ENCODE data around the gene FGGY.

FGGY gene

GRCh38 chr1:59315529-59316463 lies 18.9 kb downstream of the FGGY start:
- no peak for DNase-seq (ENCODE audit: low spot score)

- DNase-seq (ENCODE audit: low spot score): no peak
Measured at GRCh38 chr1:59316497-59317128, 19.7 kb downstream of the FGGY start.

DNA sequence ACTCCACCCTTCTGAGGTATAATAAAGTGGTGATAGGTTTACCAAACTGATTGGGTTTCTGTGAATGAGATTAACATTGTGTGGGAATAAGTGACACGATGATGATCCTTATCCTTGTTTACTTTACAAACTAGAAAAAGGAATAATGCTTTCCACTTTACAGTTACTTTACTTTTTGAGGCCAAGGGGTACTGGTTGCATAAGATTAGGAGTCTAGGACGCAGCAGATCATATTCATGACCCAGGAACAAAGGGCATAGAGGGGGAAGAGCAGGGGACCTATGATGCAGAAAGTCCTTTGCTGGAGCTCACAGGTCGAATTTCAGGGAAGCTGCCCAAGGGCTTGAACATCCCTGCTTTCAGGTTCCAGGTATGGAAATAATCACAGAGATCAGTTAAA lies 20.4 kb downstream of the FGGY start:
- DNase-seq (ENCODE audit: low spot score): no peak

DNA sequence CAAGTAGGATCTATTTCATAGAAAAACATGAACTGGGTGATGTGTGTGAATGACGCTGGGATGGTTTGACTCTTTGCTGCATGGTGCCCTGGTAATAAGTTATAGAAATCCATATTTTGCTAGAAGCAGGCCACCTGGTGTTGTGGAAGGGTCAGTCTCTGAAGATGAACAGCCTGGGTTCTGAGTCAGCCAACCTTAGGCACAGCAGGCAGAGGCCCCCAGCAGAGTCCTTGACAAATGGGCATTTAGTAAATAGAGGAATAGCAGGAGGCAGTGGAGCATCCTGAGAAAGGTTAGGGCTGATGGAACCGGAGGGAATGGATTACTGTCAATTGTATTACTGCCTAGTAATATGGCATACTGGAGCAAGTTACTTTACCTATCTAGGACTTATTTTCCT lies 20.9 kb downstream of the FGGY start:
- no peak for DNase-seq (ENCODE audit: low spot score)

DNA sequence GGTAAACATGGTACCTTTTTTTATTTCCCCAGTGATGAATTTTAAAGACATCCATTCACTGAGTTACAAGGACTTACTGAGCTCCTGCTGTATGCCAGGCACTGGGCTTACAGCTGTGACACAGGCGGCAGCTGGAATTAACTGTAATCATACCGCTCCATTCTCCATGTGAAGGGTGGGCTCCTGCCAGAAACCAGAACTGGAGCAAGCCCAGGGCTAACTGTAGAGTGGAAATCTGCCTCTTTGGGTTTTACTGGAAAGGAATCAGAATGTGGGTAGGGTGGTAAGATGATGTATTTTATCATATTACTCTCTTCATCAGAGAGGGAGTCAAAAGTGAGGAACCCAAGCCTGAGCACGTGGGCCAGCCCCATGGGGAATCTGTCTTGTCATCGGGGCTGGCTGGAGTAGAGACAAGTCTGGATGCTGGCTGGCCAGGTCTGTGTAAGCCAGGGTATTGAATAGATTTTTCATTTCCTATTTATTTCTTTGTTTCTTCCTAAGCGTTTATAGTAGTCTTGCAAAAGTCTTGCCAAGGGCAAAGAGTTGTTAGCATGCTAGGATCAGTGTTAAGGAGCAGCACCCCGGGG lies 21.5 kb downstream of the FGGY start:
- DNase-seq (ENCODE audit: low spot score): no peak

DNA sequence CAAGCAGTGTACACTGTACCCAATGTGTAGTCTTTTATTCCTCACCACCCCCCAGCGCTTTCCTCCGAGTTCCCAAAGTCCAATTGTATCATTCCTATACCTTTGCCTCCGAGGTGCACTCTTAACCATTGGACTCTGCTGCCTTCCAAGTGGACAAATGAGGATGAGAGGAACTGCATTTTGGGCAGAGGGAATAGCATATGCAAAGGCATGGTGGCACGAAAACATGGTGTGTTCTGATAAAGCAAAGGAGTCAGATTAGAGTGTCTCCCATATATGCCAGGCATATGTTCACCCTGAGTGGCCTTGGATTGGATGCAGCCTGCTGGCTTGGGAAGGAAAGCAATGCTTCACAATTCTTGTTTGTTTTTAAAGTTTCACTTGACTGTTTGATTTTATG lies 25.5 kb downstream of the FGGY start:
- DNase-seq (ENCODE audit: low spot score): no peak

GRCh38 chr1:59322814-59323213 lies 25.9 kb downstream of the FGGY start:
- no peak for DNase-seq (ENCODE audit: low spot score)

DNA sequence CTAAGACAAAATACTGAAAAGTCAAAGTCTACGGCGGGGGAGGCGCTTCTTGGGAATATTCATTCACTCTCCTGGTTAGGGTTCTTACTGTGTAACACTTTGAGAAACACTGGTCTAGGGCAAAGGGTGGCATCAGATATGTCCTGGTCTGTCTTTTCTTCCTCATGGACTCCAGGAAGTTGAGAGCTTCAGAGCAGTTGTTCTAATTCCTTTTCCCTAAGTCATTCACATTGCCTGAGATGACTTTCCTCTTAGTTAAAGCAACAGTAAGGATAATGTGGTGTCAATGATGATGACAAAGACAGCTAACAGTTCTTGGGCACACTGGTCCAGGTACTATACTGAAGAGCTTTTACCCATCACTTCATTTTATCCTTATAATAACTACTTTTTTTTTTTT lies 27.0 kb downstream of the FGGY start:
- DNase-seq (ENCODE audit: low spot score): no peak

- no peak for DNase-seq (ENCODE audit: low spot score)
Measured at GRCh38 chr1:59328353-59328752, 31.5 kb downstream of the FGGY start.

DNA sequence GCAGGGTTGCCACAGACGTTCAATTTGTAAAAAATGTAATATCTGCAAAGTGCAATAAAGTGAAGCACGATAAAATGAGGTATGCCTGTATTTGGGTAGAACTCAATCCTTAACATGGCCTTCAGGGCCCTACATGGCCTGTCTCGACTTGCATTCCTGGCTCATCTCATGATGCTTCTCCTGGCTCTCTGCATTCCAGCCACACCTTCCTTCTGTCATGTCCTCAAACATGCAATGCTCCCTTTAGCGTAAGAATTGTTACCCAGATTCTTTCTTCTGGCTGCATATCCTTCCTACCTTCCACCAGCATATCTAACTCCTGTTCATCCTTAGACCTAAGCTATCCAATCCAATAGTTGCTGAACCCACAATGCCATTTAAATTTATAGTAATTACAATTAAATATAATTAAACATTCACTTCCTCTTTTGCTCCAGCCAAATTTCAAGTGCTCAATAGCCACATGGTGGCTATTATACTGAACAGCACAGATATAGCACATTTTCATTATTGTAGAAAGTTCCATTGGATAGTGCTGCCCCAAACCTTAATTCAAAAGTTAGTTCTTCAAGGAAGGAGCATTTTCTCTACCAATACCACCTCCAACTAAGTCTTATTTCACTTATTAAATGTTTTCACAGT lies 32.6 kb downstream of the FGGY start:
- no peak for DNase-seq (ENCODE audit: low spot score)

DNA sequence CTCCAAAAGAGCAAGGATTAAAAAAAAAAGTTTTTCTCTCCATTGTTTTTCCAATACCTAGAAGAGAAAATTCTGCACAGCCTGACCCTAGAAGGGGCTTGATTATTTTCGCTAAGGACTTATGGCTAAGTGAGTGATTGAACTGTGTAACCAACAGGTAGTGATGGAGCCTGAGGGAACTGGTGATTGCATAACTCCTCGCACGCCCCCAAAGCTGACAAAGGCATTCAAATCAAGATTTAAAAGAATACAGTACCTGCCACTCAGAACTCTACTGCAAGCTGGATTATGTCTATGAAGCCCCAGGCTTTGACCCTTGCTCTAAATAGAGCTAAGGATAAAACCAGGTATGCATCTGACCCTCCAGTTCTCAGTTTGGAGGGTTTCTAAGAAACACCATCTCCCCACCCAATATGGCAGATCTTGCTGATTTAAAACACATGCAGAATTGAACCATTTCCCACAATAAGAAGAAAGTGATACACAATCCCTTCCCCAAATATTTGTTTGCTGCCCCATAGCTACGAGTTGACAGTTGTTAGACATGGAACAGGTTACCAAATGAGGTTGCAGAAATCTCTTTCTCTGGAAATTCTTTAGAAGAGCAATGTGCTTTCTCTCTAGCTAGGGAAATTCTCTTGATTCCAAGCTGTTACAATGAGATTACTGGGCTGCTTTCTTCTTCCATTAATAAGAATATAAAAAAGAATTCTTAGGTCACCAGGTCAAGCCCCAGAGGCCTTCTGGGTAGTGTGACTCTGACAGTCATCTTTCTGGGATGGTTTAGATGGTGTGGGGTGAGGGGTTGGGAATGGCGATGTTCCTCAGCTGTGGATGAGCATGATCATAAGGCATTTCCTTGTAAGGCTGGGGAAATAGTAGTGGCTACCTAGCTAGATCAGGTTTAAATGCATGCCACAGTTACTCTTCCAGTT lies 35.1 kb downstream of the FGGY start:
- DNase-seq (ENCODE audit: low spot score): no peak

DNA sequence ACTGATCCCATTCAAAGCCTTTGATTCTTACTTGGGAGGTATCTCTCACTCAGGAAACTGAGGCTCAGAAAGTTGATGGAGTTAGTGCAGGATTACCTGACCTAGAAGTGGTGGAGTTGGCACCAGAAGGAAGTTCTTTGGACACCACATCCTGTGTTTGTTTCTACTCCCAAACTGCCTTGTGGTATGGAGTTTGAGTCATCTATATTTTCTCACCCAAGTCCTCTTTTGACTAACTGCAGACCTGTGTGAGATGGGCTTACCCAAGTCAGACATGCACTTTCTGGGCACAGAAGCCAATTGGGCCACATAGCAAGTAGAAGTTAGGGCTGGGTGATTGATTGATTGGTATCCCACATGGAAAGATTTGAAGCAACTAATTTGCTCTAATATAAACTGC lies 36.1 kb downstream of the FGGY start:
- no peak for DNase-seq (ENCODE audit: low spot score)

GRCh38 chr1:59333626-59334277 lies 36.9 kb downstream of the FGGY start:
- DNase-seq (ENCODE audit: low spot score): no peak

DNA sequence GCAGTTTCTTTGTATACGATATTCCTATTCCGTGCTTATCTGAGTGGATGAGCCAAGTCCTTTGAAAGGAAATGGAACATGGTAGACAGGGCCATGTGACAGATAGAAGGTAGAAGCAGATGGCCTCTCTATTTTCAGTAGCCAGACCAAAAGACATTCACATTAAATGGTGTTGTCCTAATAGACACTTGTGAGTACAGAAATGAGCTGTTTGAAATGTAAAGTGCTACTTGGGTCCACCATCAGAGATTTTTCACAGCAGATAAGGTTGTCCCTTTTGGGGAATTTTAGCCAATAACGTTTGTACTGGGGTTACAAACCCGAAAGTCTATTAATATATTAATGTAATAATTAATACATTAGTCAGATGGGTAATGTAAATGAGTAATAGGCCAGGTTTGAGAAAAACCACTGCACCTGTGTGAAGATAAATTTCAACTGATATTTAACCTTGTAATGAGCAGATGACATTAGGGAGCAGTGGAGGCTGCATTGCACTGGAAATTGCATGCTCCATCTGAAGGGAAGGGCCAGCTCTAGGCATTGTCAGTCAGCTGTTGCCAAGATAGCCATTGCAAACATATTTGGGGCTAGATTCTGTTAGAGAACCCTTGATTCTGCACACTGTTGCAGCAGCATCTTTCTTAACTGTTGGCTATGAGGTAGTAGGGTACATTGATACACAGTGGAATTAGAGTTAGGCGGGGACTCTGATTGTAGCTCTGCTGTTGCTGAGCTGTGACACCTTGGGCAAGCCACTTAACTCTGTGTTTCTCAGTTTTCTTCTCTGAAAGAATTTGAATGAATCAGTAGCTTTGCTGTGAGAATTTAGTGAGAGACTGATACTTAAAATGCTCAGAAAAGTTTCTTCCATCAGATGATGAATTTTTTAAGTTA lies 43.8 kb downstream of the FGGY start:
- no peak for DNase-seq (ENCODE audit: low spot score)

DNA sequence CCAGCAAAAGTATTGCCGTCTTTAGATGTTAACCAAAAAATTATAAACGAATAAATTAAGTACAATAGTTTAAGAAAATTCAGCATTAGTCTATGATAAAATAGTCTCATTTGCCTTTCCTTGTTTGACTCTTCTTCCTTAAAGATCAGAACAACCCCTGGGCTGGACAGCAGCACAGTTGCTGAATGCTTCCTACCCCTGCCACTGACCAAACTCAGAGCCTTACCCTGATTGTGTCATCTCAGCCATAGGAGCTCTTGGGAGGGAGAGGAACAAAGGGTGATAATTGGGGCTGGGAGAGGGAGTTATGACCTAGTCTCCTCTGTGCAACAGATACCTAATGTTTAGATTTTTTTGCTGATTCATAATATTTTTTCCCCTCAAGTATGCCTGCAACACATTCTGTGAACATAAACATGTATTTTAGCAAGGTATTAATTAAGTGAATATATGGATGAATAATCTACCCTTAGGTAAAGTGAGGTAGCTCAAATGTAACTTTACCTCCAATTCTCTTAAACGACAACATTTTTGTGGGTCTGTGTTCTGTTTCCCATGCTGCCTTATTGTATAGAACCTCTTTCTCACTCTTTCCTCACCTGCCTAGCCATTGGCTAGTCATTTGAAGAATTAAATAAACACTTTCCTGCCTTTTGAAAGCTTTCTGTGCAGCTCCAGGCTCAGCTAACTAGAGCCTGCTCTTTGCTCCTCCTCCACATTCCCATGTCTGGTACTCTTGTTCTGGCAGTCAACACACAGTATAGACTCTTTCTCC lies 46.1 kb downstream of the FGGY start:
- no peak for DNase-seq (ENCODE audit: low spot score)

GRCh38 chr1:59343576-59343840 lies 46.6 kb downstream of the FGGY start:
- DNase-seq (ENCODE audit: low spot score): no peak

DNA sequence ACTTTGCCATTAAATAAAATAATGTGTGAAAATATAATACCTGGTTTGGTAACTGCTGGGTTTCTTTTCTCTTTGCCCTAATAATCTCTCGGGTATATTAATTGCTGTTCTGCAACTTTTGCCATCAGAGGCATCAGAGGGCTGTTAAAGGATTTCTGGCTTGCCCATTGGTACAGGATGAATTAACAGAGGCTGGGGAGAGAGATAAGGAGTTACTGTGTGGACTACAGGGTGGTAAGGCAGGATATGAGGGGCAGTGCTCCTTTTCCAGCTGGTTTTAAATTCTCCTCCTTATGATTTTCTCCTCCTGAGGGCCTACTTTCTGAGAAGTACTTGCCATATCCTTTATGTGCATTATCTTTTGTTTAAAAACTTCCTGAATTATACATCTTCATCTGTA lies 48.3 kb downstream of the FGGY start:
- DNase-seq (ENCODE audit: low spot score): no peak

DNA sequence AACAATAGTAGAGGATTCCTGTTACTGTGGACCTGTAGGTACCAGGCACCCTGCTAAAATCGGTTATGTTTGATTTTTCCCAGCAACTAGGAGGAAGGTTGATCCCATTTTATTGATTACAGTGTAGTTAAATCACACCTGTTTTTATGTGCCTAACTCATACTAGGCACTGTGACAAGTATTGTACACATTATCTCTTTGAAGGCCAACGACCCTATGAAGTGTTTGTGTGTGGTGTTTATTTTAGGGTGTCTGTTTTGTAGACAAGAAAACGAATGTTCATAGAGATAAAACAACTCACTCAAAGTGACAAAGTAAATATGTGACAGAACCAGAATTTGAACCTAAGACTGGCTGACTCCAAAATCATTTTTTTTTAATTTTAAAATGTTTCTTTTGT lies 49.5 kb downstream of the FGGY start:
- no peak for DNase-seq (ENCODE audit: low spot score)

DNA sequence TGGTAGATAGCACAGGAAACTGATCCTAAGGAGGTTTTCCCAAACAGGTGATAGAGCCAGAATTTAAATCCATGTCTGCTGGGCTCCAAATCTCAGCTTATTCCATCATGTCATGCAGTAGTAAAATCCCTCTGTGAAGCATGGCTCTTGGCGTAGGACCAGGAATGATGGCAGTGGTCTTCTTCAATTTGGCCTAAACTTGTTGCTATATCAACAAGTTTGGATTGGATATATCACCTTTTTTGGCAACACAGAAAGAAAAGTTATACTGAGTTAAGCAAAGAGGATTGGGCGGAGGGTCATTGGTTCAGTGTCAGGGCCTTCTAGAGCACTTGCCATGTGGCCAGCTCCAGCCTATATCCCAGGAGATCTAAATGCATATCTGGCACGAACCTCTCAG lies 52.2 kb downstream of the FGGY start:
- DNase-seq (ENCODE audit: low spot score): no peak

GRCh38 chr1:59350521-59350920 lies 53.6 kb downstream of the FGGY start:
- DNase-seq (ENCODE audit: low spot score): no peak

Measured in HuH-7.5 (cell line).